HG03159 (cell line): ENCODE measurements around the gene SBNO1.
A peak's percentile ranks its signal among the peaks of the same experiment; 100 is the strongest.
"Not testable (repeated sequence)": the region's sequence is repeated elsewhere in the genome, so short reads cannot be mapped to it uniquely, and the experiment has no call there.

Source experiments
- ATAC-seq: cut with Tn5 transposase; IDR thresholded peaks from one replicate; pipeline ENCODE4 v1.9.1; 2021; ENCODE audit warnings: mild to moderate bottlenecking, moderate library complexity; ENCODE audit not compliant: unreplicated experiment

Gene SBNO1

DNA sequence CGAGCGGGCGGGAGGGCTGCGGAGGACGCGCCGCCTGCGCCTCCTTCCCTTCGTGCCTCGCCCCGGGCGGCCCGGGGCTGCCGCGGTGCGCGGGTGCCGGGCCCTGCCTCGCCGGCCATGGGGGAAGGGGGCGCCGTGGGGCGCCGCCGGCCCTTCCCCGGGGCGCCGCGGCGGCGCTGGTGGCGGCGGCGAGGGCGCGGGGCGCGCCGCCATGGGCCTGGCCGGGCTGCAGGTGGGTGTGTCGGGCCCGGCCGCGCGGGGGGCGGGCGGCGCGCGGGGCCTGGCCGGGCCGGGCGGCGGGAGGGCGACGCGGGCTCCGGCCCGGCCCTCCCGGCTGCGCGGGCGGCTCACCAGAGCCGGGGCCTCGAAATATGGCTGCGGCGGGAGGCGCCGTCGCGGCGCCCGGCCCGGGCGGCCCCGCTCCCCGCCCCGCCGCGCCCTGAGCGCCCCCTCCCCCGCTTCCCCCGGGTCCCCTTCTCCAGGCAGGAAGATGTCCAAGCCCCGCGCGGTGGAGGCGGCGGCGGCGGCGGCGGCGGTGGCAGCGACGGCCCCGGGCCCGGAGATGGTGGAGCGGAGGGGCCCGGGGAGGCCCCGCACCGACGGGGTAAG is 24.4 kb upstream of the SBNO1 start:
- peak; percentile 22 for ATAC-seq

DNA sequence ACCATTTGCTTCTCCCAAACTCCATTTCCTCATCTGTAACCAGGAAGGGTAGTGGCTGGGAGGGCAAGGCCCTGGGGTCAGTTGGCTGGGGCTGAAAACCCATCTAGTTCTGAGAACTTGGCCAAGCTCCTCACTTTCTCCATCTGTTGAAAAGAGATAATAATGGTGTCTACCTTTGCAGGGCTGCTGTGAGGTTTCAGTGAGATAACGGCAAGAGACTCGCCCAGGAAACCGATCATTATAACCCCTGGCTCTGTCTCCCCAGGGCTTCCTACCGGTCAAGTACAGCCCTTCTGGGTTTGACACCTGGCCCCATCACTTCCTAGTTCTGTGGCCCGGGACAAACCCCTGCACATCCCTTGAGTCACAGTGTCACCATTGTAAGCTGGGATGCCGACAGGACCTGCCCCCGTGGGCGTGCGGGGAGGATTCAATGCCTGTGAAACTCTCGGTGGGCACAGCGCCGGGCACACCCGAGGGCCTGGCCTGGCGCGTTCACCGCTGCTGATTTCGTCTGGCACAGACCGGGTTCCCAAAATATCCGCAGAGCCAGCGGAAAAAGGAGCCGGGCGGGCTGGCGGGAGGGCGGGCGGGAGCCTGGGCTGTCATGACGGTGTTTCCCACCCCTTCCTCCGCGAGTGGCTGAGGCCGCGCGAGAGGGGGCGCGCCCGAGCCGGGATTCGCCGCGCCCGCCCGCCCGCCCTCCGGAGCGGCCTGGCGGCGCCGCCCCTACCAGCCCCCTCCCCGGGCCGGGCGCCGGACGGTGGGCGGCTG is 23.7 kb upstream of the SBNO1 start:
- peak; percentile 39 for ATAC-seq

DNA sequence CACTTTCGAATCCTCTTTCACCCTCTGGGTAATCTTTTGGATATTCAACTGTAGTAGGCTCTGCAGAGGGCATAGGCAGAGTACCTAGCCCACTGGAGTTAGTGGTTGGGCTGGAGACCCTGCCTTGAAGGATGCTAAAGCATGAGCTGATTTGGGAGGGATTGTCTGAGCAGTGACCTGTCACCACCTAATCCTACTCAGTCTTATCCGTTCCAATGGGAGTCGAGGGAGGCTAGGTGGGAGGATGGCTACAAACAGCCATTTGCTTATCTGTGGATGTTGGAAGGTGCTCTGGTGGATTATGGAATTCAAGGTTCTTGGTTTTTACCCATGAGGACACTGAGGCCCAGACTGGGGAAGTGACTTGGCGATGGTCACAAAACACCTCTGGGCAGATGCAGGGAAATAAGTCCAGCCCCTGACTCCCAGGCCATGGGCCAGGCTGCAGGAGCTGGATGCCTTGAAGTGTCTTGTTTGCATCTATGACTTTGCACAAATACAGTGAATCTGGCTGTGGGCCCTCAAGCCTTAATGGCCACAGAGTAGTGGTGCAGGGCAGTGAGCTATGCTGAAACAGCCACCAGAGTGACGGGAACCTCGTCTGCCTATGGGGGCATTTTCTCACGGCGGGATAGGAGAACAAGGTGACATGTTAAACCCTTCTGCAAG is 23.0 kb upstream of the SBNO1 start:
- ATAC-seq, result no peak

DNA sequence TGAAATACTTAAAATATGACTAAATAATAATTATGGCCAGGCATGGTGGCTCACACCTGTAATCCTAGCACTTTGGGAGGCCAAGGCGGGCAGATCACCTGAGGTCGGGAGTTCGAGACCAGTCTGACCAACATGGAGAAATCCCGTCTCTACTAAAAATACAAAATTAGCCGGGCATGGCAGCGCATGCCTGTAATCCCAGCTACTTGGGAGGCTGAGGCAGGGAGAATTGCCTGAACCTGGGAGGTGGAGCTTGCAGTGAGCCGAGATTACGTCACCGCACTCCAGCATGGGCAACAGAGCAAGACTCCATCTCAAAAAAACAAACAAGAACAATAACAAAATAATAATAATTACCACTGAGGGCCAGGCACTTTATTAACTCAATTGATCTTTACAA is 20.9 kb upstream of the SBNO1 start:
- ATAC-seq, result not testable (repeated sequence)

DNA sequence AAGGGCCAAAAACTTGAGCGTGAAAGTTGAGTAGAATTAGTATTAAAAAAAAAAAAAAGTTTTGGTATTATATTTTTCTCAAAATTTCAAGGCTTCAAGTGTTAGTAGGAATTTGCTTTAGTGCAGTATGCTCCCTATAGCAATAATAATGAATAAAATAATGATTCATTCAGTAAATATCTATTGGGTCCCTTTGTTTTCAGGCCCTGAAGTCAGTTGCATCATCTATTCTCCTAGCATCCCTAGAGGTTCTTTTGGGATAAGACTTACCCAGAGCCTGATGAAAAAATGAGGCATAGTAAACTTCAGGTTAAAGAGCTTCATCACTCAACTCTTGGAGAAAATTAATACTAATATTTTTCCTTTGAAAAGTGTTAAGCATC is 20.3 kb upstream of the SBNO1 start:
- ATAC-seq, result no peak

DNA sequence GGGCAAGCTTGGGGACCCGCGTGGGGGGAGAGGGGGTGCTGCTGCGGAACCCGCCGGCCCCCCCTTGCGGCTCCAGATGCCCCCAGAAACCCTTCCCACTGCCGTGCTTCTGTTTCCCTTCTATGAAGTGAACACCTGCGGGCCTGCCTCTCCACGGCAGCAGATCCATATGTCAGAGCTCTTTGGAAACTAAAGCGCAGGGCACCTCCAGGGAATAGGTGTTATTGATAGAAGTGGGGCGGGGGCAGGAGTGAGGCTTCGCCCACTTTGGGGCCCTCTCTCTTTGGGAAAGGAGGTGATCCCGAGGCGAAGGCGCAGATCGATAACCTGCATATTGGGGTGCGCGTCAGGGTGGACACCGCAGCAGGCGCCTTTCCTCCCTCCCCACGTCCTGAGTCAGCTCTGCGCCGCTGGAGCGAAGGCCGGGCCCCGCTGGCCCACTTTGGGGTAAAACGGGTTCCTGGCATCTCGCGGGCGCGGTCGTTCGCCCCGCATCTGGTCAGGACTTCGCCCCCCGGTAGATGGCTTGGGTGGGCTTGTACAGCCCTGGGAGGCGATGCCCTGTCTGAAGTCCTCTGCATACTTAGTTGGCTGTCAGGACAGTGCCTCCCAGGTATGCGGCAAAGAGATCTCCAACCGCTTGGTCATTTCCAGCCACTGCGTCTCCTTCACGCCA is 19.8 kb upstream of the SBNO1 start:
- no peak for ATAC-seq

DNA sequence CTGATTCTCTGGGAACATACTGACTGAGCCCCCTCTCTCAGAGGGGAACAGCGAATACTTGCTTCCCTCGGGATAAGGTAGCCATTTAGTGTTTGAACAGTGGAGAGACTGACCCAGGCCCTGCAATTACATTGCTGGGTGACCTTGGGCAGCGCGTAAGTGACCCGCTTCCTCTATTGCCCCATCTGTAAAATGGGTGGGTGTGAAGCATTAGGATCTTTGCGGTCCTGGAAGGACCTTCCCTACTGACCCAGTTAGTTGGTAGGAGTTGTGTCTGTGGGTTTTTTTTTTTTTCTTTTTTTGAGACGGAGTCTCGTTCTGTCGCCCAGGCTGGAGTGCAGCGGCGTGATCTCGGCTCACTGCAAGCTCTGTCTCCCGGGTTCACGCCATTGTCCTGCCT is 18.0 kb upstream of the SBNO1 start:
- no peak for ATAC-seq

DNA sequence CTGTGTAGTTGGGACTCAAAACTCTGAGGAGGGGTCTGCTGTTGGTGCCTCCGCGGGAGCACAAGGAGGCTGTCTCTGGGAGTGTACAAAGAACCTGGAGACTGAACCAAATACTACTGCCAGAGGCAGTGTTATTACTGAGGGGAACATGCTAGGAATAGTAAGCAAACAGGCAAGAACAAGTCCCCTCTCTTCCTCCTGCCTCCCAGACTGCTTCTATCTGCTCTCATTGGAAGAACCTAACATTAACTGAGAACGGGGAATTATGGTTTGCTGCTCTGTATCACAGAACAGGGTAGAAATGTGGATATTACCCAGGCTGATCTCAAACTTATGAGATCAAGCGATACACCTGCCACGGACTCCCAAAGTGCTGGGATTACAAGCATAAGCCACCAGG is 14.7 kb upstream of the SBNO1 start:
- ATAC-seq, result no peak

DNA sequence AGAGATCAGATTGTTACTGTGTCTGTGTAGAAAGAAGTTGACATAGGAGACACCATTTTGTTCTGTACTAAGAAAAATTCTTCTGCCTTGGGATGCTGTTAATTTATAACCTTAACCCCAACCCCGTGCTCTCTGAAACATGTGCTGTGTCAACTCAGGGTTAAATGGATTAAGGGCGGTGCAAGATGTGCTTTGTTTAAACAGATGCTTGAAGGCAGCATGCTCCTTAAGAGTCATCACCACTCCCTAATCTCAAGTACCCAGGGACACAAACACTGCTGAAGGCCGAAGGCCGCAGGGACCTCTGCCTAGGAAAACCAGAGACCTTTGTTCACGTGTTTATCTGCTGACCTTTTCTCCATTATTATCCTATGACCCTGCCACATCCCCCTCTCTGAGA is 7.8 kb upstream of the SBNO1 start:
- ATAC-seq, result not testable (repeated sequence)

DNA sequence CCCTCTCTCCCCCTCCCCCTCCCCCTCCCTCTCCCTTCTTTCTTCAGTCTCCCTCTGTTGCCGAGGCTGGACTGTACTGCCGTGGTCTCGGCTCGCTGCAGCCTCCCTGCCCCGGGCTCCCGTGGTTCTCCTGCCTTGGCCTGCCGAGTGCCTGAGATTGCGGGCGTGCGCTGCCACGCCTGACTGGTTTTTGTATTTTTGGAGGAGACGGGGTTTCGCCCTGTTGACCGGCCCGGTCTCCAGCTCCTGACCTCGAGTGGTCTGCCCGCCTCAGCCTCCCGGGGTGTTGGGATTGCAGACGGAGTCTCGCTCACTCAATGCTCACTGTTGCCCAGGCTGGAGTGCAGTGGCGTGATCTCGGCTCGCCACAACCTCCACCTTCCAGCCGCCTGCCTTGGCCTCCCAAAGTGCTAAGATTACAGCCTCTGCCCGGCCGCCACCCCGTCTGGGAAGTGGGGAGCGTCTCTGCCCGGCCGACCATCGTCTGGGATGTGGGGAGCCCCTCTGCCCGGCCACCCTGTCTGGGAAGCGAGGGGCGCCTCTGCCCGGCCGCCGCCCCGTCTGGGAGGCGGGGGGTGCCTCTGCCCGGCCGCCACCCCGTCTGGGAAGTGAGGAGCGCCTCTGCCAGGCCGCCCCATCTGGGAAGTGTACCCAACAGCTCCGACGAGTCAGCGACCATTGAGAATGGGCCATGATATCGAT is 7.2 kb upstream of the SBNO1 start:
- not testable (repeated sequence) for ATAC-seq

DNA sequence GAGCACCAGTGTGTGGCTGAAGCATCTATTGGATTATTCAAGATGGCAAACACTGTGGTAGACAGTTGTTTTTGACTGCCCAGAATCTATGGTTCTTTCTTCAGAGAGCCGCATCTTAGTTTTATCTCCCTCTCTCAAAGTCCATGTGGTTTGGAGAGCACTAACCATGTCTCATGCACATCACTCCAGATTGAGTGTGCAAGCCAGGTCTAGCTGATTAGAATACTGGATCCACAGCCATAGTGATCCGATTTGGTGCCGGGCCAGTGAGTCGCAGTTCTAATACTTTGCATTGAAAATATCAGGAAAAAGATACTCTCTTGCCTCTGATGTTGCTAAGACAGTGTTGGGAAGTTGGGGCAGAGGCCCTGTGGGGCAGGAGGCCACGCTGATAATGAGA is 4.6 kb upstream of the SBNO1 start:
- ATAC-seq, result no peak

DNA sequence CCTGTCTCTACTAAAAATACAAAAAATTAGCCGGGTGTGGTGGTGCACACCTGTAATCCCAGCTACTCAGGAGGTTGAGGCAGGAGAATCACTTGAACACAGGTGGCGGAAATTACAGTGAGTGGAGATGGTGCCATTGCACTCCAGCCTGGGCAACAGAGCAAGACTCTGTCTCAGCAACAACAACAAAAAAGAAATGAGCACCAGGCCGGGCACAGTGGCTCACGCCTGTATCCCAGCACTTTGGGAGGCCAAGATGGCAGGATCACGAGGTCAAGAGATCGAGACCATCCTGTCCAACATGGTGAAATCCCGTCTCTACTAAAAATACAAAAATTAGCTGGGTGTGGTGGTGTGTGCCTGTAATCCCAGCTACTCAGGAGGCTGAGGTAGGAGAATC is 3.8 kb upstream of the SBNO1 start:
- not testable (repeated sequence) for ATAC-seq

DNA sequence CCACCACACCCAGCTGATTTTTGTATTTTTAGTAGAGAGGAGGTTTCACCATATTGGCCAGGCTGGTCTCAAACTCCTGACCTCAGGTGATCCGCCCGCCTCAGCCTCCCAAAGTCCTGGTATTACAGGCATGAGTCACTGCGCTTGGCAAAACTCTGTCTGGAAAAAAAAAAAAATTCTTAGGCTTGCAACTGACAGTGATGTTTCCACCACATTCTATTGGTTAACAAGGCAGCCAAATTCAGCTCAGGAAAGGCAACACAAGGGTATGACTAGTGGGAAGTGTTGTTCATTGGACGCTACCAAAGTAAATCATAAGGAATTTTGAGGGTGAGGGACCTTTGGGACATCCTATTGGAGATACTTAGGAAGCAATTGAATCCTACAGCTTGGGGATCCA is 2.9 kb upstream of the SBNO1 start:
- no peak for ATAC-seq

DNA sequence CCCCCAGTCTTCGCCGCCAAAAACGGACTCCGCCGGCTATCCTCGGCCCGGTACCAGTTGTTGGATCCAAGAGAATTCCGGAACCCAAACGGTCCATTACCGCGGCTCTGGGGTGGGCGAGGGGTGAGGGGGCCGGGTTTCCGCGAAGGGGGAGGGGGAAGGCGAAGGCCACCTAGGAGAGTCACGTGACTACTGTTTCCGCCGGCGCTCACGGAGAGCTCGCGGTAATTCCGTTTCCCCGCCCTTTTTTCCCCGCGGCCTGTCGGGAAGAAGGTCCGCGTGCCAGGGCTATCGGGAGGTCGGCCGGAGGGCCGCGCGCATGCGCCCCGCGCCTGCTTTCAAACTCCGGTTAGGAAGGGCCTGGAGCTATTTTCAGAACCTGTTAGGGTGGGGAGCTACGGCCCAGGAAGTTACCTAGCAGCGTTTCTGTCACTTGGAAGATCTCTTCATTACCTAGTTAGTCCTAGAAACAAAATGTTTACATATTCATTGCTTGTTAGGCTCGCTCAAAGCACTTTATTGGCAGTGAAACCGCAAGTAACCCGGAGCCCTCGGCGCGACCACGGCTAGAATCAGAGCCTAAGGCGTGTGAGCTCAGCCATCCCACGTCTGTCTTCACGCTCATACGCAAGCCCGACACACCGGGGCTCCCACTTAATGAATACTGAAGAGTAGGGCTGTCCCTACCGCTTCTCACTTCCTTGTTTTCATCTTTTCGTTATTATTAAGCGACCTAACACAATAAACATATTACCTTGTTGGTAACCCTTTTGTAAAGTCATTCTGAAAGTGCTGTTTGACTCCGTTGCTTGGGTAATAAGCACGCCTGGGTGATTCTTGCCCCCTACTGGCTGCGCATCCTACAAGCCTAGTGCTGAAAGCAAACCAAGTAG is 624 bp upstream of the SBNO1 start:
- peak; percentile 61 for ATAC-seq

DNA sequence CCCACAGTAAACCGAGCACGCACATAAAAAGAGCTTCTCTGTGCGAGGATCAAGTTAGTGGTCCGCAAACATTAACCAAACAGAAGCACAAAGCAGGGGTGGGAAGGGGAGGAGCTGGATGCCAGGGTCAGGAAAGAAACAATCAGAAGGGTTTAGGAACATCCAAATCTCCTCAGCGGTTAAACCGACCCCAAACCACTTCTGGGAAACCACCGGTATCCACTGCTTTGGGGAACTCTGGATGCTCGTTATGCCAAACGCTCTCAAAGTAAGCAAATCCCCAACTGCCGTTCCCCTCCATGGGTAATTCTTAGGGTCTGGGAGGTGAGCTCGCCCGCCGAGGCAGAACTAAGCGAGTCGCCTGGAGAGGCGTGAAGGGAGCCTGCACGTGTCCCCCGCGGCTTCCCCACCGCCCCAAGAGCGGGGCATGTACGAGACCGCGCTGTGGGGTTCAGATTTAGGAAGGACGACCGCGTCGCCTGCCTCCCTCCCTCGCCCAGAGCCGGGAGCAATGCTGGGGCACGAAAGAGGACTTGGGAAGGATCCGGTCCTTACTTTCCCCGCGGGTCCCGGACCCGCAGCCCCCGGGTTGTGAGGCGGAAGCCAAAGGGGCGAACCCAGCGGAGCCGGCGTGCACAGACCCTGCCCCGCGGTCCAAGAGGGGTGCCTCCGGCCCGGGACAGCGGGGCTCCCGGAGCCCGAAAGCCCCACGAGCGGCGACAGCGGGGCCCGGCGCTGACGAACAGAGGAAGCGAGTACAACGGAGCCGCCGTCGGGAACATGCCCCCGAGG is 711 bp downstream of the SBNO1 start:
- peak; percentile 1 for ATAC-seq

DNA sequence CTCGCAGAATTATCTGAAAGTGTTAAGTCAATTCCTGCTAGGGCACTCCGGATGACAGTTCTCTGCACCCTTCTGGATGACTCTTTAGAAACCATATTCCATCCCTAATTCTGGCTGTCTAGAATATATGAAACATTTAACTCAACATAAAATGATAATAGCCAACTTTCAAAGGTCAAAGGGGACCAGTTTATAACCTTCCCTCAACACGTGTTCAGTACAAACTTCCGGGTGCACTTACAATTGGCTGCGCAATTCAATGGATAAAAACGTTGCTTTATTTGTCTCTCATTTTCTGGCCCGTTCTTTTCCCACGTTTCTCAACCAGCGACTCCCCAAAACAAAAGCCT is 1.3 kb downstream of the SBNO1 start:
- ATAC-seq, result no peak

DNA sequence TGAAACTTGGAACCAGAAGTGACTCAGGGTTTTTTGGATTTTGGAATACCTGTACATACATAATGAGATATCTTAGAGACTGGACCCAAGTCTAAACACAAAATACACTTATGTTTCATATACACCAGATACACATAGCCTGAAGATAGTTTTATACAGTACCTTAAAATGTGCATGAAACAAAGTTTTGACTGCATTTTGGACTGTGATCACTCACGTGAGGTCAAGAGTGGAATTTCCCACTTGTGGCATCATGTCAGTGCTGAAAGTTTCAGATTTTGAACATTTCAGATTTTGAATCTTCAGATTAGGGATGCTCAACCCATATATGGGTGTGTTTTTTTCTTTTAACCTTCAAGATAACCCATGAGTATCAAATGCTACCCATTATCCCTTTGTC is 6.6 kb downstream of the SBNO1 start:
- no peak for ATAC-seq

DNA sequence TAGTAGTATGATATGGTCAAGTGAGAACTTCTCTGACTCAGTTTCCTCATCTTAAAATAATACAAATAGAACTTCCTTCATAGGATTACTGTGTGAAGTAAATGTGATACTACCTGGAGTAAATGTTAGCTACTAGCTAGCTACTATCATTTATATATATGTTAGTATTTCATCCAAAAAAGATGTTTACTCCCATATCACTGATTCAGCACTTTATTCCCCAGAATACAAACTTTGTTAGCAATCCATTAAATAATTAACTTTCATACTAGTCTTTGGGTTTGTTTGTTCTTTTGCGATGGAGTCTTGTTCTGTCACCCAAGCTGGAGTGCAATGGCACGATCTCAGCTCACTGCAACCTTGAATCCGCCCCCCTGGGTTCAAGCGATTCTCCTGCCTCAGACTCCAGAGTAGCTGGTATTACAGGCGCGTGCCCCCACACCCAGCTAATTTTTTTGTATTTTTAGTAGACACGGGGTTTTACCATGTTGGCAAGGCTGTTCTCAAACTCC is 8.4 kb downstream of the SBNO1 start:
- ATAC-seq, result no peak

DNA sequence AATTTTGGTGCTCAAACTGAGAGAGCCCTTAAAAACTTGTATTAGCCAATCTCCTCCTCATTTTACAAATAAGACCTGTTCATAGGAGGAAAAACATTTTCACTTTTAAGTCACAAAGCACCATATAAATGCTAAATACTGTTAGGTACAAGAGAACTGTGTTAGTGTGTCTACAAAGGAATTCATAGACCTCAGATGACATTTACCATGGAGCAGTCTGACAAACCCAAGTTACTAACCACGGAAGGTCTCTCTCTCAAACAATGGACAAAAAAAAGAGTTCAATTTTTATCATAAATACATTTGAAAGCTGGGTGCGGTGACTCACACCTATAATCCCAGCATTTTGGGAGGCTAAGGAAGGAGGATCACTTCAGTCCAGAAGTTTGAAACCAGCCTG is 10.0 kb downstream of the SBNO1 start:
- no peak for ATAC-seq
